ENCODE results near the gene COMP. TPM values are rescaled to one million over a fixed set of nuclear protein-coding genes. Genes with fewer than 3 reads are reported as not detected.

The COMP gene
- total RNA-seq, 1 experiment from 2014 or later: 0.04 TPM

GRCh38 chr19:18809149-18809868, 18.2 kb upstream of the COMP start:
- TF ChIP-seq EZH2 (IDR thresholded peaks at IDR 0.05; ENCODE audit: low read length, unreplicated experiment) (no peak), EZH2phosphoT487 (IDR thresholded peaks at IDR 0.05; ENCODE audit: borderline replicate concordance, low read length) (no peak), CTCF (conservative IDR thresholded peaks at IDR 0.05; ENCODE audit: low read depth, low read length) (no peak)
- no peaks in the 10 kb centered on the region for H4K20me1 ChIP-seq (ENCODE audit: low read length)
- no peak overlapping the region for H3K9ac ChIP-seq (ENCODE audit: low read length)
- no peaks in the 10 kb centered on the region for H3K36me3 ChIP-seq (ENCODE audit: low read depth, low read length)
- H3K27me3 ChIP-seq (ENCODE audit: low read length): no peaks in the 10 kb centered on the region
- no peak overlapping the region for H3K4me3 ChIP-seq (ENCODE audit: low read length)
- H3F3A ChIP-seq (ENCODE audit: low read length, unreplicated experiment): no peaks in the 10 kb centered on the region
- ATAC-seq (no peak), DNase-seq (peak; percentile 38)
- no peaks in the 10 kb centered on the region for H3K4me1 ChIP-seq (ENCODE audit: insufficient read depth, low read length)
- no TSS peak for BruUV-seq (replicated peaks)
- no peak overlapping the region for H2AFZ ChIP-seq (ENCODE audit: low read length)
- ChIA-PET CTCF (no interaction called here), POLR2A (ENCODE audit: unreplicated experiment) (interaction anchor here (0.6 kb wide), 1 partner anchor 318 kb away, joined by 3 read pairs; no protein-coding TSS in a partner anchor)
- H3K9me2 ChIP-seq (replicated peaks; ENCODE audit: low read length): no peaks in the 10 kb centered on the region
- H3K9me3 ChIP-seq (ENCODE audit: low read length): no peaks in the 10 kb centered on the region
- H3K27ac ChIP-seq (ENCODE audit: low read length): no peak overlapping the region
- 0 out of 2 replicates have a peak overlapping the region, but pooled peaks have one; percentile 12 for H3K4me2 ChIP-seq (ENCODE audit: low read length)
- intact Hi-C loops (cut with micrococcal nuclease): no loop called here
- no peaks in the 10 kb centered on the region for H3K79me2 ChIP-seq (ENCODE audit: low read length)

- Histone ChIP-seq H3K9me2 (replicated peaks; ENCODE audit: low read length) (no peaks in the 10 kb centered on the region), H3K4me3 (ENCODE audit: low read length) (no peak overlapping the region), H3F3A (ENCODE audit: low read length, unreplicated experiment) (no peaks in the 10 kb centered on the region), H3K4me2 (ENCODE audit: low read length) (no peak overlapping the region), H4K20me1 (ENCODE audit: low read length) (no peaks in the 10 kb centered on the region), H3K9ac (ENCODE audit: low read length) (no peak overlapping the region), H3K27ac (ENCODE audit: low read length) (no peak overlapping the region), H3K4me1 (ENCODE audit: insufficient read depth, low read length) (no peaks in the 10 kb centered on the region), H2AFZ (ENCODE audit: low read length) (no peak overlapping the region), H3K9me3 (ENCODE audit: low read length) (no peaks in the 10 kb centered on the region), H3K36me3 (ENCODE audit: low read depth, low read length) (no peaks in the 10 kb centered on the region), H3K79me2 (ENCODE audit: low read length) (no peaks in the 10 kb centered on the region), H3K27me3 (ENCODE audit: low read length) (no peaks in the 10 kb centered on the region)
- ChIA-PET CTCF (no interaction called here), POLR2A (ENCODE audit: unreplicated experiment) (no interaction called here)
- DNase-seq (no peak), ATAC-seq (no peak)
- BruUV-seq (replicated peaks): no TSS peak
- intact Hi-C loops (cut with micrococcal nuclease): no loop called here
- TF ChIP-seq EZH2phosphoT487 (IDR thresholded peaks at IDR 0.05; ENCODE audit: borderline replicate concordance, low read length): no peak
- TF ChIP-seq EZH2 (IDR thresholded peaks at IDR 0.05; ENCODE audit: low read length, unreplicated experiment): no peak
- no peak for TF ChIP-seq CTCF (conservative IDR thresholded peaks at IDR 0.05; ENCODE audit: low read depth, low read length)
Observed at GRCh38 chr19:18807861-18808331, 16.8 kb upstream of the COMP start.

- Histone ChIP-seq H3K9ac (ENCODE audit: low read length) (no peak overlapping the region), H3K4me2 (ENCODE audit: low read length) (no peak overlapping the region), H3K79me2 (ENCODE audit: low read length) (no peaks in the 10 kb centered on the region), H4K20me1 (ENCODE audit: low read length) (no peaks in the 10 kb centered on the region), H3K9me3 (ENCODE audit: low read length) (no peaks in the 10 kb centered on the region), H3F3A (ENCODE audit: low read length, unreplicated experiment) (no peaks in the 10 kb centered on the region), H3K27me3 (ENCODE audit: low read length) (no peaks in the 10 kb centered on the region), H3K4me3 (ENCODE audit: low read length) (no peak overlapping the region), H3K9me2 (replicated peaks; ENCODE audit: low read length) (no peaks in the 10 kb centered on the region), H2AFZ (ENCODE audit: low read length) (no peak overlapping the region), H3K4me1 (ENCODE audit: insufficient read depth, low read length) (no peaks in the 10 kb centered on the region), H3K36me3 (ENCODE audit: low read depth, low read length) (no peaks in the 10 kb centered on the region), H3K27ac (ENCODE audit: low read length) (no peak overlapping the region)
- POLR2A ChIA-PET (ENCODE audit: unreplicated experiment): no interaction called here
- intact Hi-C loops (cut with micrococcal nuclease): no loop called here
- ATAC-seq (no peak), DNase-seq (no peak)
- TF ChIP-seq EZH2 (IDR thresholded peaks at IDR 0.05; ENCODE audit: low read length, unreplicated experiment): no peak
- no peak for TF ChIP-seq CTCF (conservative IDR thresholded peaks at IDR 0.05; ENCODE audit: low read depth, low read length)
- no peak for TF ChIP-seq EZH2phosphoT487 (IDR thresholded peaks at IDR 0.05; ENCODE audit: borderline replicate concordance, low read length)
- CTCF ChIA-PET: no interaction called here
- no TSS peak for BruUV-seq (replicated peaks)
Observed at GRCh38 chr19:18804643-18805042, 13.5 kb upstream of the COMP start.
